GM21367 (cell line): ENCODE results near the gene SPATA24.
"Not testable (repeated sequence)": the region's sequence is repeated elsewhere in the genome, so short reads cannot be mapped to it uniquely, and the experiment has no call there.

Source experiments
- ATAC-seq: cut with Tn5 transposase; IDR thresholded peaks from one replicate; pipeline ENCODE4 v1.9.1; 2021; ENCODE audit not compliant: unreplicated experiment

Gene SPATA24

GRCh38 chr5:139355900-139356299, 48.0 kb downstream of the SPATA24 start:
- not testable (repeated sequence) for ATAC-seq

GRCh38 chr5:139354186-139354585, 49.7 kb downstream of the SPATA24 start:
- ATAC-seq, result no peak

- ATAC-seq, result not testable (repeated sequence)
Observed at GRCh38 chr5:139347863-139348262, 56.0 kb downstream of the SPATA24 start.
